Panc1 (cell line): ENCODE results near the gene LMF1. TPM values are rescaled to one million over a fixed set of nuclear protein-coding genes. Genes with fewer than 3 reads are reported as not detected.

Source experiments
- ATAC-seq: fragments of 200-7000 bp; cut with Tn5 transposase; 2 replicates; pipeline ENCODE4 v1.9.1; 2020; ENCODE audit warnings: mild to moderate bottlenecking, moderate library complexity
- BruUV-seq: library from RNA; stranded (reverse); fragments of 400-500 nt; replicated peaks from 2 replicates; lab custom pipeline; 2021; lab: Mats Ljungman, UMichigan
- CTCF ChIA-PET: fragments of 300-600 bp; sonication (Branson Sonifier 250); formaldehyde crosslinking; loops from one replicate; lab custom pipeline; 2022; ENCODE audit warnings: antibody characterized with exemption; lab: Charles Lee
- POLR2A ChIA-PET: fragments of 300-600 bp; sonication (Branson Sonifier 250); formaldehyde crosslinking; loops from one replicate; lab custom pipeline; 2022; ENCODE audit warnings: antibody characterized with exemption; lab: Charles Lee
- DNase-seq: peaks from one replicate; pipeline ENCODE4 v3.0.0-alpha.2; 2010; ENCODE audit warnings: low read depth, low spot score
- H3K27ac ChIP-seq: 2 replicates; pipeline ENCODE4 v1.5.1; 2011; ENCODE audit warnings: mild to moderate bottlenecking, low read length, inconsistent platforms
- H3K27me3 ChIP-seq: fragments of 200-500 bp; sonication (Bioruptor generic); 2 replicates; pipeline ENCODE4 v1.6.0; 2014; ENCODE audit warnings: low read length, inconsistent platforms; ENCODE audit not compliant: control insufficient read depth, insufficient read depth
- H3K36me3 ChIP-seq: fragments of 200-500 bp; sonication (Bioruptor generic); 2 replicates; pipeline ENCODE4 v1.5.1; 2014; ENCODE audit warnings: inconsistent platforms, mild to moderate bottlenecking, low read length, moderate library complexity; ENCODE audit not compliant: control insufficient read depth, insufficient read depth
- H3K4me1 ChIP-seq: 2 replicates; pipeline ENCODE4 v1.5.1; 2011; ENCODE audit warnings: inconsistent platforms, mild to moderate bottlenecking, low read length, moderate library complexity; ENCODE audit not compliant: control insufficient read depth, insufficient read depth
- H3K4me3 ChIP-seq, 2 experiments: 2 replicates each; pipeline ENCODE4 v1.5.1; 2011 to 2012; ENCODE audit warnings: low read depth in 2 of 2, low read length in 2 of 2, mild to moderate bottlenecking in 2 of 2, inconsistent platforms in 1 of 2, moderate library complexity in 1 of 2
- H3K9me3 ChIP-seq: fragments of 200-500 bp; sonication (Bioruptor generic); 2 replicates; pipeline ENCODE4 v1.5.1; 2014; ENCODE audit warnings: low read depth, mild to moderate bottlenecking, inconsistent platforms, low read length, moderate library complexity; ENCODE audit not compliant: control insufficient read depth, insufficient read depth
- POLR2AphosphoS5 ChIP-seq: IDR thresholded peaks from 2 replicates; pipeline ENCODE4 v1.6.1; 2012; ENCODE audit warnings: mild to moderate bottlenecking, low read depth, low read length, moderate library complexity
- SIN3A ChIP-seq: IDR thresholded peaks from 2 replicates; pipeline ENCODE4 v1.6.1; 2012; ENCODE audit warnings: low read depth, mild to moderate bottlenecking, low read length, moderate library complexity, borderline replicate concordance; ENCODE audit not compliant: insufficient read depth
- TCF7L2 ChIP-seq: IDR thresholded peaks from 2 replicates; pipeline ENCODE4 v1.6.1; 2011; ENCODE audit warnings: mild to moderate bottlenecking, low read depth, low read length, inconsistent platforms
- in situ Hi-C: cut with HindIII; loops from 2 replicates; pipeline ENCODE4 v1.10.0; 2016; ENCODE audit warnings: low sequenced_read_pairs, low pct_unique_long_range_greater_than_20kb
- intact Hi-C: fragments of 100-400 bp; cut with micrococcal nuclease; formaldehyde crosslinking; loops from one replicate; pipeline ENCODE4 v1.10.0; 2022; ENCODE audit not compliant: unreplicated experiment
- total RNA-seq: library from RNA; stranded (reverse); gene quantifications from one replicate; pipeline ENCODE4 v1.2.1, GENCODE V29; 2021; ENCODE audit not compliant: unreplicated experiment
- TF ChIP-seq, protein P1 (sequence below): fragments of 450-650 bp; IDR thresholded peaks from 2 replicates; pipeline ENCODE4 v1.5.1; 2017; ENCODE audit warnings: mild to moderate bottlenecking
- TF ChIP-seq, protein P2 (sequence below), 2 experiments: IDR thresholded peaks; 2 replicates each; pipeline ENCODE4 v1.6.1; 2011 to 2012; ENCODE audit warnings: low read depth in 2 of 2, control low read depth in 1 of 2, low read length in 1 of 2, mild to moderate bottlenecking in 1 of 2, moderate library complexity in 1 of 2; ENCODE audit not compliant: insufficient read depth in 1 of 2

Gene LMF1
- total RNA-seq, 1 experiment from 2014 or later = 24.3 TPM

DNA sequence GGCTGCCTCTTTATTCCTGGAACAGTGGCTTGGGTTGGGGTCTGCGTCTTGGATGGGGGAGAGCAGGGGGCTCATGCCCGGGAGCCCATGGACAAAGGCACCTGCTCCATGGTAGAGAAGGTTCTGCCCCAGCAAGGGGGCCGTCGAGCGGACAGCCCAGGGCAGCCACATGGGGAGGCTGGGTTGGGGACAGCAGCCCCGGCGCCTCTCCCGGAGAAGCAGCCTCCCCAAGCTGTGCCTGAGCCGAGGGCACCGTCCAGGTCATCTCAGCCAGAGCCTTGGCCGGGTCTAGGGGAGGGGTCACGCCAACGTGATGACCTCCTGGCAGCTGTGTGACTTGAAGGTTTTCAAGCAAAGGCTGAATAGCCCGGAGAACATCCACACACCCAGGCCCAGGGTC lies 137.4 kb downstream of the LMF1 start:
- DNase-seq (no peak), ATAC-seq (no peak)
- intact Hi-C loops (no loop called here), in situ Hi-C loops (no loop called here)
- CTCF ChIA-PET = no interaction called here
- POLR2A ChIA-PET = no interaction called here
- no peaks in the 10 kb centered on the region for H3K27me3 ChIP-seq
- H3K27ac ChIP-seq = no peak overlapping the region
- no peak overlapping the region for H3K4me3 ChIP-seq
- no peaks in the 10 kb centered on the region for H3K4me1 ChIP-seq
- H3K9me3 ChIP-seq = peaks cover 4% of the 10 kb centered on the region; the same call in 1 of the 2 replicates
- H3K36me3 ChIP-seq = no peaks in the 10 kb centered on the region
- BruUV-seq = no TSS peak
- TF ChIP-seq, protein P1, sequence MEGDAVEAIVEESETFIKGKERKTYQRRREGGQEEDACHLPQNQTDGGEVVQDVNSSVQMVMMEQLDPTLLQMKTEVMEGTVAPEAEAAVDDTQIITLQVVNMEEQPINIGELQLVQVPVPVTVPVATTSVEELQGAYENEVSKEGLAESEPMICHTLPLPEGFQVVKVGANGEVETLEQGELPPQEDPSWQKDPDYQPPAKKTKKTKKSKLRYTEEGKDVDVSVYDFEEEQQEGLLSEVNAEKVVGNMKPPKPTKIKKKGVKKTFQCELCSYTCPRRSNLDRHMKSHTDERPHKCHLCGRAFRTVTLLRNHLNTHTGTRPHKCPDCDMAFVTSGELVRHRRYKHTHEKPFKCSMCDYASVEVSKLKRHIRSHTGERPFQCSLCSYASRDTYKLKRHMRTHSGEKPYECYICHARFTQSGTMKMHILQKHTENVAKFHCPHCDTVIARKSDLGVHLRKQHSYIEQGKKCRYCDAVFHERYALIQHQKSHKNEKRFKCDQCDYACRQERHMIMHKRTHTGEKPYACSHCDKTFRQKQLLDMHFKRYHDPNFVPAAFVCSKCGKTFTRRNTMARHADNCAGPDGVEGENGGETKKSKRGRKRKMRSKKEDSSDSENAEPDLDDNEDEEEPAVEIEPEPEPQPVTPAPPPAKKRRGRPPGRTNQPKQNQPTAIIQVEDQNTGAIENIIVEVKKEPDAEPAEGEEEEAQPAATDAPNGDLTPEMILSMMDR = no peak
- TF ChIP-seq, protein P2, sequence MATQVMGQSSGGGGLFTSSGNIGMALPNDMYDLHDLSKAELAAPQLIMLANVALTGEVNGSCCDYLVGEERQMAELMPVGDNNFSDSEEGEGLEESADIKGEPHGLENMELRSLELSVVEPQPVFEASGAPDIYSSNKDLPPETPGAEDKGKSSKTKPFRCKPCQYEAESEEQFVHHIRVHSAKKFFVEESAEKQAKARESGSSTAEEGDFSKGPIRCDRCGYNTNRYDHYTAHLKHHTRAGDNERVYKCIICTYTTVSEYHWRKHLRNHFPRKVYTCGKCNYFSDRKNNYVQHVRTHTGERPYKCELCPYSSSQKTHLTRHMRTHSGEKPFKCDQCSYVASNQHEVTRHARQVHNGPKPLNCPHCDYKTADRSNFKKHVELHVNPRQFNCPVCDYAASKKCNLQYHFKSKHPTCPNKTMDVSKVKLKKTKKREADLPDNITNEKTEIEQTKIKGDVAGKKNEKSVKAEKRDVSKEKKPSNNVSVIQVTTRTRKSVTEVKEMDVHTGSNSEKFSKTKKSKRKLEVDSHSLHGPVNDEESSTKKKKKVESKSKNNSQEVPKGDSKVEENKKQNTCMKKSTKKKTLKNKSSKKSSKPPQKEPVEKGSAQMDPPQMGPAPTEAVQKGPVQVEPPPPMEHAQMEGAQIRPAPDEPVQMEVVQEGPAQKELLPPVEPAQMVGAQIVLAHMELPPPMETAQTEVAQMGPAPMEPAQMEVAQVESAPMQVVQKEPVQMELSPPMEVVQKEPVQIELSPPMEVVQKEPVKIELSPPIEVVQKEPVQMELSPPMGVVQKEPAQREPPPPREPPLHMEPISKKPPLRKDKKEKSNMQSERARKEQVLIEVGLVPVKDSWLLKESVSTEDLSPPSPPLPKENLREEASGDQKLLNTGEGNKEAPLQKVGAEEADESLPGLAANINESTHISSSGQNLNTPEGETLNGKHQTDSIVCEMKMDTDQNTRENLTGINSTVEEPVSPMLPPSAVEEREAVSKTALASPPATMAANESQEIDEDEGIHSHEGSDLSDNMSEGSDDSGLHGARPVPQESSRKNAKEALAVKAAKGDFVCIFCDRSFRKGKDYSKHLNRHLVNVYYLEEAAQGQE (IDR thresholded peaks at IDR 0.05; ENCODE audit: insufficient read depth in 1 of 2, low read depth in 2 of 2, low read length in 1 of 2) = no peak
- TF ChIP-seq TCF7L2 (no peak), POLR2AphosphoS5 (no peak), SIN3A (no peak)

DNA sequence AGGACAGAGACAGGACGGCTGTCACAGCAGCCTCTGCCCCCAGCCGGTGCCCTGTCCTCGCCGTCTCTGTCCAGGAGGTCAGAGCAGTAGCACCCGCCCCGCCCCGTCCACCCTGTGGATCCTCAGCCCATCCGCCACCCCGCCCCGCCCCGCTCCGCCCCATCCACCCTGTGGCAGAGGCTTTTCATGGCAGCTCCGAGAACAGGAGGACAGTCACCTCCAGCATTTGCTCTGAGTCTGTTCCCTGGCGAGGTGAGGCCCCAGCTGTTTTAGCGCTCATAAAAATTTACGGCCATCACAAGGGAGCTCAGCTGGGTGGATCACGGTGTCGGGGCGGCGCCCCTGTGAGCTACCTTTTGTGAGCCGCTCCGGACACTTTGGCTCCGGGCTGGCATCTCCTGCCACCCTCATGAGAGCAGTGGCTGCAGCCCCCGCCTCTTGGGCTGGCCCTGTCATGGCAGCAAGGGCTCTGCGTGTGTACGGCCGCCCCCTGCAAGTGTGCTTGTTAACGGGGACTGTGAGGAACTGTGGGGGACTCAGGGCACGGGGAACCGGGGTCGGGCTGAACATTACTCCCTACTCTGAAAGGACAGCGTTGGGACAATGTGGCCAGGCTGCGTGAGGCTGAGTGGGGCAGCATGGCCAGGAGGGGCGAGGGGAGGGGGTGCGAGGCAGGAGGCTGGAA lies 138.0 kb downstream of the LMF1 start:
- no peaks in the 10 kb centered on the region for H3K36me3 ChIP-seq
- no peaks in the 10 kb centered on the region for H3K4me1 ChIP-seq
- intact Hi-C loops = no loop called here
- H3K27me3 ChIP-seq = no peaks in the 10 kb centered on the region
- no peak for DNase-seq
- in situ Hi-C loops = no loop called here
- peak; percentile 56; the same call in 1 of the 2 replicates for ATAC-seq
- peaks cover 4% of the 10 kb centered on the region; the same call in 1 of the 2 replicates for H3K9me3 ChIP-seq
- H3K4me3 ChIP-seq = no peak overlapping the region
- TF ChIP-seq SIN3A (no peak), TCF7L2 (no peak), POLR2AphosphoS5 (no peak)
- TF ChIP-seq, protein P2 (IDR thresholded peaks at IDR 0.05; ENCODE audit: insufficient read depth in 1 of 2, low read depth in 2 of 2, low read length in 1 of 2) = no peak
- TF ChIP-seq, protein P1 = no peak
- CTCF ChIA-PET = no interaction called here
- POLR2A ChIA-PET = no interaction called here
- BruUV-seq = no TSS peak
- H3K27ac ChIP-seq = no peak overlapping the region
